HCT116 (cell line): ENCODE measurements around the gene USF2. TPM values are rescaled to one million over a fixed set of nuclear protein-coding genes. Genes with fewer than 3 reads are reported as not detected.

Source experiments
- ATAC-seq: fragments of 200-7000 bp; cut with Tn5 transposase; 2 replicates; pipeline ENCODE4 v1.9.1; 2020; ENCODE audit warnings: mild to moderate bottlenecking, moderate library complexity
- BruUV-seq: library from RNA; stranded (reverse); fragments of 400-500 nt; replicated peaks from 2 replicates; lab custom pipeline; 2021; lab: Mats Ljungman, UMichigan
- CTCF ChIA-PET: fragments of 300-600 bp; sonication (Branson Sonifier 250); formaldehyde crosslinking; loops from one replicate; lab custom pipeline; 2021; ENCODE audit warnings: antibody characterized with exemption; lab: Charles Lee
- POLR2A ChIA-PET: fragments of 300-600, 350-600 bp; sonication (Branson Sonifier 250); formaldehyde crosslinking; loops from one replicate; lab custom pipeline; 2021; ENCODE audit warnings: antibody characterized with exemption; lab: Charles Lee
- RAD21 ChIA-PET, 2 experiments: fragments of 300-600 bp; sonication (Branson Sonifier 250); formaldehyde crosslinking; loops; one replicate each; lab custom pipeline; 2023; ENCODE audit warnings: low total read pairs in 2 of 2; ENCODE audit not compliant: uncharacterized antibody in 2 of 2, unreplicated experiment in 2 of 2, low non-redundant PET in 1 of 2; lab: Charles Lee
- DNase-seq: peaks from one replicate; pipeline ENCODE4 v3.0.0-alpha.2; 2010; ENCODE audit warnings: low read depth, low spot score
- H2AFZ ChIP-seq: fragments of 200-600 bp; shearing (Covaris generic), sonication (generic); 2 replicates; pipeline ENCODE4 v1.6.1; 2017; ENCODE audit warnings: low read depth, mixed run types, mixed read lengths, antibody characterized with exemption, low read length; ENCODE audit not compliant: poor library complexity, severe bottlenecking
- H3K27ac ChIP-seq: 2 replicates; pipeline ENCODE4 v1.5.1; 2012; ENCODE audit warnings: low read depth, low read length
- H3K27me3 ChIP-seq: fragments of 200-600 bp; sonication (generic); 2 replicates; pipeline ENCODE4 v1.6.1; 2016; ENCODE audit warnings: mixed run types, low read length, mixed read lengths; ENCODE audit not compliant: insufficient read depth
- H3K36me3 ChIP-seq, 2 experiments: fragments of 200-500 bp in 1 of 2; fragments of 200-600 bp in 1 of 2; sonication (Bioruptor generic) in 1 of 2; sonication (generic) in 1 of 2; 2 replicates each; pipeline versions ENCODE4 v1.5.1 to v1.6.1; 2014 to 2016; ENCODE audit warnings: low read length in 2 of 2, inconsistent platforms in 1 of 2, mixed read lengths in 1 of 2, mixed run types in 1 of 2; ENCODE audit not compliant: insufficient read depth in 2 of 2, control insufficient read depth in 1 of 2
- H3K4me1 ChIP-seq, 2 experiments: fragments of 200-600 bp in 1 of 2; sonication (generic) in 1 of 2; 2 replicates each; pipeline versions ENCODE4 v1.5.1 to v1.6.1; 2012 to 2017; ENCODE audit warnings: low read length in 2 of 2, inconsistent platforms in 1 of 2, mild to moderate bottlenecking in 1 of 2, mixed read lengths in 1 of 2, mixed run types in 1 of 2, moderate library complexity in 1 of 2; ENCODE audit not compliant: insufficient read depth in 2 of 2, control insufficient read depth in 1 of 2
- H3K4me2 ChIP-seq: fragments of 200-600 bp; sonication (generic); 2 replicates; pipeline ENCODE4 v1.6.1; 2017; ENCODE audit warnings: mixed run types, low read length, mixed read lengths
- H3K4me3 ChIP-seq, 2 experiments: fragments of 200-600 bp in 1 of 2; sonication (generic) in 1 of 2; replicated peaks in 1 of 2; 2 replicates each; pipeline ENCODE4 v1.5.1; 2011 to 2016; ENCODE audit warnings: low read length in 2 of 2, control low read depth in 1 of 2, low read depth in 1 of 2, mild to moderate bottlenecking in 1 of 2, mixed read lengths in 1 of 2, mixed run types in 1 of 2
- H3K79me2 ChIP-seq: fragments of 200-600 bp; sonication (generic); 2 replicates; pipeline ENCODE4 v1.6.1; 2017; ENCODE audit warnings: mild to moderate bottlenecking, mixed run types, low read length, moderate library complexity, mixed read lengths; ENCODE audit not compliant: insufficient read depth
- H3K9ac ChIP-seq: fragments of 200-600 bp; sonication (generic); 2 replicates; pipeline ENCODE4 v1.6.1; 2016; ENCODE audit warnings: low read length, mixed read lengths
- H3K9me2 ChIP-seq: fragments of 200-600 bp; sonication (generic), shearing (Covaris generic); 2 replicates; pipeline ENCODE4 v1.6.1; 2017; ENCODE audit warnings: mixed run types, mild to moderate bottlenecking, moderate library complexity; ENCODE audit not compliant: insufficient read depth
- H3K9me3 ChIP-seq, 2 experiments: fragments of 200-500 bp in 1 of 2; fragments of 200-600 bp in 1 of 2; sonication (Bioruptor generic) in 1 of 2; sonication (generic) in 1 of 2; 2 replicates each; pipeline ENCODE4 v1.6.1; 2014 to 2017; ENCODE audit warnings: low read length in 2 of 2, mixed read lengths in 2 of 2, inconsistent platforms in 1 of 2, low read depth in 1 of 2, mild to moderate bottlenecking in 1 of 2, mixed run types in 1 of 2, moderate library complexity in 1 of 2; ENCODE audit not compliant: control insufficient read depth in 1 of 2, insufficient read depth in 1 of 2
- H4K20me1 ChIP-seq: fragments of 200-600 bp; sonication (generic), shearing (Covaris generic); 2 replicates; pipeline ENCODE4 v1.6.1; 2017; ENCODE audit warnings: mixed run types, mild to moderate bottlenecking, moderate library complexity; ENCODE audit not compliant: insufficient read depth
- CBX3 ChIP-seq: IDR thresholded peaks from 2 replicates; pipeline ENCODE4 v1.6.1; 2012; ENCODE audit warnings: low read depth
- EGR1 ChIP-seq: IDR thresholded peaks from 2 replicates; pipeline ENCODE4 v1.6.1; 2012; ENCODE audit warnings: low read depth
- EZH2 ChIP-seq: fragments of 200-600 bp; sonication (generic); IDR thresholded peaks from 2 replicates; pipeline ENCODE4 v1.6.1; 2017; ENCODE audit warnings: antibody characterized with exemption, mixed run types
- JUND ChIP-seq: IDR thresholded peaks from 2 replicates; pipeline ENCODE4 v1.6.1; 2012
- POLR2A ChIP-seq: IDR thresholded peaks from 2 replicates; pipeline ENCODE4 v1.7.0; 2011; ENCODE audit warnings: borderline replicate concordance; ENCODE audit not compliant: insufficient read depth, insufficient read length; ENCODE audit errors: extremely low read depth
- RAD21 ChIP-seq: IDR thresholded peaks from 2 replicates; pipeline ENCODE4 v1.6.1; 2012; ENCODE audit warnings: low read depth, mild to moderate bottlenecking
- SRF ChIP-seq: IDR thresholded peaks from 2 replicates; pipeline ENCODE4 v1.6.1; 2012; ENCODE audit warnings: low read depth
- YY1 ChIP-seq: IDR thresholded peaks from 2 replicates; pipeline ENCODE4 v1.6.1; 2011; ENCODE audit warnings: low read length, low read depth, moderate library complexity, mild to moderate bottlenecking; ENCODE audit not compliant: insufficient replicate concordance; ENCODE audit errors: extremely low read depth
- intact Hi-C: fragments of 100-400 bp; cut with micrococcal nuclease; formaldehyde crosslinking; loops from 2 replicates; pipeline ENCODE4 v1.10.0; 2022
- total RNA-seq: library from RNA; stranded (reverse); gene quantifications from one replicate; pipeline ENCODE4 v1.2.1, GENCODE V29; 2021; ENCODE audit not compliant: unreplicated experiment
- TF ChIP-seq, protein P1 (sequence below): IDR thresholded peaks from 2 replicates; pipeline ENCODE4 v1.6.1; 2012; ENCODE audit warnings: low read depth
- TF ChIP-seq, protein P2 (sequence below), 3 experiments: fragments of 200-600 bp in 1 of 3; sonication (generic) in 1 of 3; IDR thresholded peaks in 2 of 3; conservative IDR thresholded peaks in 1 of 3; 2 replicates each; pipeline ENCODE4 v1.5.1; 2012 to 2017; ENCODE audit warnings: low read depth in 2 of 3, low read length in 2 of 3, antibody characterized with exemption in 1 of 3, borderline replicate concordance in 1 of 3, control low read depth in 1 of 3, mild to moderate bottlenecking in 1 of 3, mixed read lengths in 1 of 3, mixed run types in 1 of 3, moderate library complexity in 1 of 3; ENCODE audit not compliant: insufficient read depth in 1 of 3

The USF2 gene
- total RNA-seq, 1 experiment from 2014 or later: 98.4 TPM

DNA sequence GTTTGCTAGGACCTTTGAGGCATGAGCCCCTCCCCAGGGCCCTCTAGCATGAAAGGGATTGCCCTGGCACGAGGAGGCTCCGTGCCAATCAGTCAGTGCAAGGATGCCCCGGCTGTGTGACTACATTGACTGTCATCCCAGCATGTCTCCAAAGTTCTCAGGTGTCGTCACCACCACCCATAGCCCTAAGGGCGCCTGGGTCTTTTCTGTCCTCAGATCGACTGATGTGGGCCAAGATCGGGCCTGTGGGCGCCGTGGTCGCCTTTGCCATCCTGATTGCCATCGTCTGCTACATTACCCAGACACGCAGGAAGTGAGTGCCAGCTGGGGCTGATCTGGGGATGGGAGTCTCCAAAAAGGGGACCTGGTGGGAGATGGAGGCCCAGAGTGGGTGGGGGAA lies 41.6 kb downstream of the USF2 start (continued):
- TF ChIP-seq POLR2A: no peak
- no peak for TF ChIP-seq JUND
- no peak for TF ChIP-seq CBX3
- no peak for TF ChIP-seq YY1
- no peak for TF ChIP-seq EGR1

DNA sequence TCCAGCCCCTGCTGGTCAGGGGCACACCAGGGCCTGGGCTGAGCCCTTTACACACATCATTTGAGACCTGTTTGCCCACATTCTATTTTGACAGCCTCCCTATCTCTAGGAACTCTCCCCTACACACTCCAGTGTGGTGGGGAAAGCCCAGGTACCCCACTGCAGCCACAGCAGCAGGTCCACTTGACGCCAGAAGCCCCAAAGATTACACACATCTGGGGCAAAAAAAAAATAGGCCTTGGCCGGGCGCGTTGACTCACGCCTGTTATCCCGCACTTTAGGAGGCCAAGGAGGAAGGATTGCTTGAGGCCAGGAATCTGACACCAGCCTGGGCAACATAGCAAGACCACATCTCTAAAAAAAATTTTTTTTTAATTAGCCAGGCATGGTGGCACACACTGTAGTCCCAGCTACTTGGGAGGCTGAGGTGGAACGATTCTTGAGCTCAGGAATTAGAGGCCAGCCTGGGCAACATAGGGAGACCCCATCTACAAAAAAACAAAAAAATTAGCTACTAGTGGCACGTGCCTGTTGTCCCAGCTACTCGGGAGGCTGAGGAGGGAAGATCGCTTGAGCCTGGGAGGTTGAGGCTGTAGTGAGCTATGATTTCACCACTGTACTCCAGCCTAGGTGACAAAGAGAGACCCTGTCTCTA lies 42.2 kb downstream of the USF2 start:
- POLR2A ChIA-PET: no interaction called here
- no peak overlapping the region for H3K27ac ChIP-seq
- H3K9ac ChIP-seq: no peak overlapping the region
- no peak overlapping the region for H3K4me2 ChIP-seq
- RAD21 ChIA-PET: no interaction called here
- peaks cover 8 to 31% of the 10 kb centered on the region in 2 experiments; a peak in 3 of 4 replicates for H3K4me1 ChIP-seq
- no peaks in the 10 kb centered on the region for H3K27me3 ChIP-seq
- no peak overlapping the region for H2AFZ ChIP-seq
- CTCF ChIA-PET: no interaction called here
- H3K9me2 ChIP-seq: no peaks in the 10 kb centered on the region
- H4K20me1 ChIP-seq: no peaks in the 10 kb centered on the region
- no peak for DNase-seq
- H3K36me3 ChIP-seq: no peaks in the 10 kb centered on the region
- H3K4me3 ChIP-seq: no peak overlapping the region
- intact Hi-C loops: no loop called here
- H3K9me3 ChIP-seq: no peaks in the 10 kb centered on the region
- TF ChIP-seq EGR1 (no peak), EZH2 (no peak), YY1 (no peak), SRF (no peak), RAD21 (no peak), CBX3 (no peak)
- TF ChIP-seq, protein P1, sequence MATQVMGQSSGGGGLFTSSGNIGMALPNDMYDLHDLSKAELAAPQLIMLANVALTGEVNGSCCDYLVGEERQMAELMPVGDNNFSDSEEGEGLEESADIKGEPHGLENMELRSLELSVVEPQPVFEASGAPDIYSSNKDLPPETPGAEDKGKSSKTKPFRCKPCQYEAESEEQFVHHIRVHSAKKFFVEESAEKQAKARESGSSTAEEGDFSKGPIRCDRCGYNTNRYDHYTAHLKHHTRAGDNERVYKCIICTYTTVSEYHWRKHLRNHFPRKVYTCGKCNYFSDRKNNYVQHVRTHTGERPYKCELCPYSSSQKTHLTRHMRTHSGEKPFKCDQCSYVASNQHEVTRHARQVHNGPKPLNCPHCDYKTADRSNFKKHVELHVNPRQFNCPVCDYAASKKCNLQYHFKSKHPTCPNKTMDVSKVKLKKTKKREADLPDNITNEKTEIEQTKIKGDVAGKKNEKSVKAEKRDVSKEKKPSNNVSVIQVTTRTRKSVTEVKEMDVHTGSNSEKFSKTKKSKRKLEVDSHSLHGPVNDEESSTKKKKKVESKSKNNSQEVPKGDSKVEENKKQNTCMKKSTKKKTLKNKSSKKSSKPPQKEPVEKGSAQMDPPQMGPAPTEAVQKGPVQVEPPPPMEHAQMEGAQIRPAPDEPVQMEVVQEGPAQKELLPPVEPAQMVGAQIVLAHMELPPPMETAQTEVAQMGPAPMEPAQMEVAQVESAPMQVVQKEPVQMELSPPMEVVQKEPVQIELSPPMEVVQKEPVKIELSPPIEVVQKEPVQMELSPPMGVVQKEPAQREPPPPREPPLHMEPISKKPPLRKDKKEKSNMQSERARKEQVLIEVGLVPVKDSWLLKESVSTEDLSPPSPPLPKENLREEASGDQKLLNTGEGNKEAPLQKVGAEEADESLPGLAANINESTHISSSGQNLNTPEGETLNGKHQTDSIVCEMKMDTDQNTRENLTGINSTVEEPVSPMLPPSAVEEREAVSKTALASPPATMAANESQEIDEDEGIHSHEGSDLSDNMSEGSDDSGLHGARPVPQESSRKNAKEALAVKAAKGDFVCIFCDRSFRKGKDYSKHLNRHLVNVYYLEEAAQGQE: no peak
- TF ChIP-seq, protein P2, sequence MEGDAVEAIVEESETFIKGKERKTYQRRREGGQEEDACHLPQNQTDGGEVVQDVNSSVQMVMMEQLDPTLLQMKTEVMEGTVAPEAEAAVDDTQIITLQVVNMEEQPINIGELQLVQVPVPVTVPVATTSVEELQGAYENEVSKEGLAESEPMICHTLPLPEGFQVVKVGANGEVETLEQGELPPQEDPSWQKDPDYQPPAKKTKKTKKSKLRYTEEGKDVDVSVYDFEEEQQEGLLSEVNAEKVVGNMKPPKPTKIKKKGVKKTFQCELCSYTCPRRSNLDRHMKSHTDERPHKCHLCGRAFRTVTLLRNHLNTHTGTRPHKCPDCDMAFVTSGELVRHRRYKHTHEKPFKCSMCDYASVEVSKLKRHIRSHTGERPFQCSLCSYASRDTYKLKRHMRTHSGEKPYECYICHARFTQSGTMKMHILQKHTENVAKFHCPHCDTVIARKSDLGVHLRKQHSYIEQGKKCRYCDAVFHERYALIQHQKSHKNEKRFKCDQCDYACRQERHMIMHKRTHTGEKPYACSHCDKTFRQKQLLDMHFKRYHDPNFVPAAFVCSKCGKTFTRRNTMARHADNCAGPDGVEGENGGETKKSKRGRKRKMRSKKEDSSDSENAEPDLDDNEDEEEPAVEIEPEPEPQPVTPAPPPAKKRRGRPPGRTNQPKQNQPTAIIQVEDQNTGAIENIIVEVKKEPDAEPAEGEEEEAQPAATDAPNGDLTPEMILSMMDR (IDR thresholded peaks at IDR 0.05 in 2 of 3, conservative IDR thresholded peaks at IDR 0.05 in 1 of 3; ENCODE audit: borderline replicate concordance in 1 of 3, insufficient read depth in 1 of 3, low read depth in 2 of 3, low read length in 2 of 3): no peak
- TF ChIP-seq, all 23 proteins: peak for 0
- ATAC-seq: no peak
- BruUV-seq: no TSS peak
- no peaks in the 10 kb centered on the region for H3K79me2 ChIP-seq
